SK-N-MC (cell line): ENCODE measurements around the gene RNF121.

ENCODE experiments used
- DNase-seq: peaks from one replicate; pipeline ENCODE4 v3.0.0-alpha.2; 2011; ENCODE audit warnings: low read depth, low spot score
- H3K27ac ChIP-seq: fragments of 200-600 bp; sonication (generic); 2 replicates; pipeline ENCODE4 v1.5.1; 2016; ENCODE audit warnings: mixed run types
- H3K36me3 ChIP-seq: fragments of 200-600 bp; sonication (generic); 2 replicates; pipeline ENCODE4 v1.6.1; 2017; ENCODE audit warnings: antibody characterized with exemption, low read length, mixed read lengths; ENCODE audit not compliant: insufficient read depth
- H3K4me3 ChIP-seq: fragments of 200-600 bp; sonication (generic); 2 replicates; pipeline ENCODE4 v1.5.1; 2016
- H3K9ac ChIP-seq: fragments of 200-600 bp; sonication (generic); 2 replicates; pipeline ENCODE4 v1.8.0; 2017; ENCODE audit warnings: mixed run types, mixed read lengths; ENCODE audit not compliant: insufficient read length
- H3K9me3 ChIP-seq: fragments of 200-600 bp; sonication (generic); 2 replicates; pipeline ENCODE4 v1.6.1; 2017; ENCODE audit warnings: low read depth, mild to moderate bottlenecking, antibody characterized with exemption, low read length, moderate library complexity, mixed read lengths
- EZH2 ChIP-seq: fragments of 200-600 bp; sonication (generic); IDR thresholded peaks from one replicate; pipeline ENCODE4 v1.6.1; 2017; ENCODE audit warnings: antibody characterized with exemption
- FOXP2 ChIP-seq: optimal IDR thresholded peaks from 2 replicates; pipeline ENCODE3; 2011; ENCODE audit warnings: mild to moderate bottlenecking, moderate library complexity; ENCODE audit not compliant: insufficient read depth; ENCODE audit errors: extremely low read length, control extremely low read depth
- POLR2AphosphoS5 ChIP-seq: IDR thresholded peaks from 2 replicates; pipeline ENCODE4 v1.6.1; 2012; ENCODE audit warnings: mild to moderate bottlenecking, low read depth, low read length, borderline replicate concordance

Gene RNF121

DNA sequence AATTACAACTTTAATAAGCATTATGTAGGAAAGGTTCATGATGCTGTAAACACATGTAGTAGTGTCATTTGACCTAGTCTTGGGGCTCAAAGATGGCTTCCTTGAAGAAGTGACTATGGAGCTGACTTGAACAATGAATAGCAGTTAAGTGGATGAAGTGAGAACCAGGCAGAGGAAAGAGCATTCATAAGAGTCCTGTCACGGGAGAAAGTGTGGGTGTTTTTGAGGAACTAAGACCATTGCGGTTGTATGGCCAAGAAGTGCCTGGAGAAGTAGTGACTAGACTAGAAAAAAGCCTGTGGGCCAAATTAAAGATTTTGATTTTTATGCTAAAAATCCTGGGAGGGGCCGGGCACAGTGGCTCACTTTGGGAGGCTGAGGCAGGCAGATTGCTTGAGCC is 62.6 kb downstream of the RNF121 start:
- H3K9me3 ChIP-seq = no peaks in the 10 kb centered on the region
- peaks cover 7% of the 10 kb centered on the region; the same call in 1 of the 2 replicates for H3K36me3 ChIP-seq
- no peak overlapping the region for H3K27ac ChIP-seq
- TF ChIP-seq FOXP2 (no peak), EZH2 (no peak)
- H3K4me3 ChIP-seq = no peak overlapping the region
- H3K9ac ChIP-seq = no peak overlapping the region
- no peak for DNase-seq

DNA sequence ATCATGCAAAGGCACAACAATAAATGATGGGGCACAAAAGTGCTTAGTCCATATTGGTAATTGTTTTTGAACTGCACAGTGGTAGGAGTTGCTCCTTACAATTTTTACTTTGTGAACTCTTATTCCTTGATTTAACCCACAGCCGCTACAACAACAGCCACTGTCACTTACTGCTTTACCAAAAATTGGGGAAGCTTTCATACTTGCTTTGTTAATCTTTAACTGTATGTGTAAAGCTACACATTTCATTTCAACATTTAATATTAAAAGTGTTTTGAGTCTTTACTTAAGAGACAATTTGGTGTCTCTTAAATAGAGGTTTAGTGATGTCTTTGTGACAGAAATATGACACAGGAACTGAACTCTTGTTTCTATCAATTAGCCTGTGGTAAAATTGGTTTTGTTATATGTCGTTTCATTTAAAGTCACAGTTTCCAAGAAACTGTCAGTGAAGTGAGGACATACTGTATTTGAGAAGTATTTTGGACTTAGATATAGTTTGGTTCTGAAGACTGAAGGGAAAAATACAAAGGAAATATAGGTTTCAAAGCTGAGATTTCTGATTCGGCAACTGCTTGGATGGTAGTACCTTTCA is 63.4 kb downstream of the RNF121 start:
- TF ChIP-seq EZH2 = no peak
- no peak for TF ChIP-seq FOXP2
- no peak for TF ChIP-seq POLR2AphosphoS5
- Histone ChIP-seq H3K36me3 (peaks cover 7% of the 10 kb centered on the region; the same call in 1 of the 2 replicates), H3K9me3 (no peaks in the 10 kb centered on the region), H3K9ac (no peak overlapping the region), H3K4me3 (no peak overlapping the region), H3K27ac (no peak overlapping the region)
- no peak for DNase-seq

DNA sequence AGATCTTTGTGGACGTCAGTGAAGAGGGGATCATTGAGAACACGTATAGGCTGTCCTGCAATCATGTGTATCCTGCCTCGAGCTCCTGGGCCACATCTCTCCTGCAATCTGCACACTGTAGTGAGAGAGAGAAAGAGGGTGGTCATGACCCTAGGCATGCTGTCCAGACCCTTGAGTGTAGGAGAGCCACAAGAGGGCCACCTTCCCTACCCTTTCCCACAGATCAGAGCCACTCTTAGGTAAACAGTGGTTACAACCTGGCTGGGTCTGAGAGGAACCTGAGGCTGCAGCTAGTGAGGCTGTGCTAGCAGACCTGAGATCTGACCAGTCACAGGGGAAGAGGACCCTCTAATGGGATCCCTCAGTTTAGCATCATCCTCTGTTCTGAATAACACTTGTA is 65.9 kb downstream of the RNF121 start:
- no peak overlapping the region for H3K9ac ChIP-seq
- H3K27ac ChIP-seq = no peak overlapping the region
- DNase-seq = no peak
- H3K36me3 ChIP-seq = peaks cover 7% of the 10 kb centered on the region; the same call in 1 of the 2 replicates
- no peaks in the 10 kb centered on the region for H3K9me3 ChIP-seq
- TF ChIP-seq EZH2 (no peak), FOXP2 (no peak), POLR2AphosphoS5 (no peak)
- no peak overlapping the region for H3K4me3 ChIP-seq

DNA sequence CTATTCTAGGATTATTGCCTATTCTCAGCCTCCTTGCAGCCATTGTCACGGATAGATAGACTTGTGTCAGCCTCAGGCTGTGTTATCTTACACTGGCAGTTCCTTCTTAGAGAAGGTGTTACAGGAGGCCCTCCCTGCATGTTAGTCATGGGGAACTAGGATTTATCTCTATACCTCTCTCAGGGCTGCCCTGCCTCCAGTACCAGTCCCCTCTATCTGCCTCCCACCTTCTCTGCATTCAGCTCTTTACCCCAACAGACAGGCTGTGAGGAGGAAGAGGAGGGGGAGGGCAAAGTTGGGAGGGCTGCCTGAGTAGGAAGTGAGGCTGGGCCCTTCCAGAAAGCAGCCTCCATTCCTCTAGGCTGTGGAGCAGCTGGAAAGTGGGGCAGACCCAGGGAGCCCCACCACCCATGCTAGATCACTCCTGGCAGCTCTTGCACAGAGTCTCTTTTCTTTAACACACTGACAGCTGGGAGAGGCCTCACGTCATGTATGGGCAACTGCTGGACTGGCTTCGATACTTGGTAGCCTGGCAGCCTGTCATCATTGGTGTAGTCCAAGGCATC is 67.0 kb downstream of the RNF121 start:
- no peak overlapping the region for H3K4me3 ChIP-seq
- no peak for DNase-seq
- TF ChIP-seq FOXP2 = no peak
- TF ChIP-seq EZH2 = no peak
- no peak for TF ChIP-seq POLR2AphosphoS5

GRCh38 chr11:71996517-71996916 is 67.7 kb downstream of the RNF121 start:
- no peak for DNase-seq
- TF ChIP-seq POLR2AphosphoS5 (no peak), FOXP2 (no peak), EZH2 (no peak)
- Histone ChIP-seq H3K9ac (no peak overlapping the region), H3K4me3 (no peak overlapping the region), H3K9me3 (no peaks in the 10 kb centered on the region), H3K27ac (no peak overlapping the region), H3K36me3 (0 out of 2 replicates have a peak, but pooled peaks cover under 1% of the 10 kb centered on the region)

More for the DNA sequence above, 67.0 kb downstream of the RNF121 start:
- H3K27ac ChIP-seq = no peak overlapping the region
- no peak overlapping the region for H3K9ac ChIP-seq
- H3K36me3 ChIP-seq = peaks cover under 1% of the 10 kb centered on the region; the same call in 1 of the 2 replicates
- no peaks in the 10 kb centered on the region for H3K9me3 ChIP-seq

DNA sequence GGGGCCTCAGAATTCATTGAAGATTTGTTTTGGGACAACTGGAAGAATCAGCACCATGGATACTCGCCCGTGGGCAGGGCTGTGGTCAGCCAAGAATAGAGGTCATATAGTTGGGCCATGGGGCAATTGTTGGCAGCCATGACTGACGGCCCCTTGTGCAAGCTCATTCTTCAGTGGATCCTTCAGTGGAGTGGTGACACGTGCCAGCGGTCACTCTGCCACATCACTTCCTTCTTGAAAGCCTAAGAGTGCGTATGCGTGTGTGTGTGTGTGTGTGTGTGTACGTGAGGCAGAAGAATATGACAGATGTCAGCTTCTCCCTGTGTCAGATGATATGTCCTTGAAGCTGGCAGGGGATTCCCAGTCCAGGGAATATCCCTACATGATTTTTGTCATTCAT is 68.1 kb downstream of the RNF121 start:
- DNase-seq = no peak
- no peaks in the 10 kb centered on the region for H3K9me3 ChIP-seq

GRCh38 chr11:71997594-71997993 is 68.7 kb downstream of the RNF121 start:
- Histone ChIP-seq H3K9ac (no peak overlapping the region), H3K36me3 (peaks cover 4% of the 10 kb centered on the region; the same call in 1 of the 2 replicates), H3K27ac (no peak overlapping the region), H3K4me3 (no peak overlapping the region), H3K9me3 (no peaks in the 10 kb centered on the region)
- DNase-seq = no peak
- TF ChIP-seq FOXP2 = no peak
- TF ChIP-seq EZH2 = no peak
- TF ChIP-seq POLR2AphosphoS5 = no peak

More for the DNA sequence above, 68.1 kb downstream of the RNF121 start:
- no peak overlapping the region for H3K9ac ChIP-seq
- TF ChIP-seq EZH2 (no peak), FOXP2 (no peak), POLR2AphosphoS5 (no peak)
- H3K4me3 ChIP-seq = no peak overlapping the region
- H3K36me3 ChIP-seq = peaks cover 3% of the 10 kb centered on the region; the same call in 1 of the 2 replicates
- no peak overlapping the region for H3K27ac ChIP-seq

- Histone ChIP-seq H3K4me3 (no peak overlapping the region), H3K36me3 (peaks cover 9% of the 10 kb centered on the region; the same call in 1 of the 2 replicates), H3K9me3 (no peaks in the 10 kb centered on the region), H3K9ac (no peak overlapping the region), H3K27ac (no peak overlapping the region)
- TF ChIP-seq EZH2 = no peak
- TF ChIP-seq POLR2AphosphoS5 = no peak
- TF ChIP-seq FOXP2 = no peak
- DNase-seq = no peak
Observed at GRCh38 chr11:71998061-71998460, 69.2 kb downstream of the RNF121 start.
